Endodermal cell (in vitro differentiated cells): ENCODE measurements around the gene TSPAN4. TPM values are rescaled to one million over a fixed set of nuclear protein-coding genes. Genes with fewer than 3 reads are reported as not detected.
A peak's percentile ranks its signal among the peaks of the same experiment; 100 is the strongest.

Experiments used
- DNase-seq: peaks from one replicate; pipeline ENCODE4 v3.0.0-alpha.2; 2017
- H3K27ac ChIP-seq: 2 replicates; pipeline ENCODE4 v1.5.1; 2013; ENCODE audit warnings: mild to moderate bottlenecking, low read depth, low read length, moderate library complexity
- H3K27me3 ChIP-seq: 2 replicates; pipeline ENCODE4 v1.6.1; 2013; ENCODE audit warnings: mild to moderate bottlenecking, low read length, moderate library complexity; ENCODE audit not compliant: insufficient read depth, control insufficient read depth, poor library complexity, severe bottlenecking
- H3K36me3 ChIP-seq: 2 replicates; pipeline ENCODE4 v1.7.0; 2013; ENCODE audit warnings: mild to moderate bottlenecking, low read length, moderate library complexity; ENCODE audit not compliant: control insufficient read depth, insufficient read depth
- H3K4me1 ChIP-seq: one replicate; pipeline ENCODE4 v1.7.0; 2013; ENCODE audit warnings: low read length; ENCODE audit not compliant: control insufficient read depth, insufficient read depth
- H3K4me3 ChIP-seq: 2 replicates; pipeline ENCODE4 v1.5.1; 2013; ENCODE audit warnings: mild to moderate bottlenecking, low read length, moderate library complexity
- H3K9ac ChIP-seq: 2 replicates; pipeline ENCODE4 v1.6.1; 2013; ENCODE audit warnings: mild to moderate bottlenecking, low read length, moderate library complexity; ENCODE audit not compliant: poor library complexity, severe bottlenecking; ENCODE audit errors: extremely low read depth
- H3K9me3 ChIP-seq: 2 replicates; pipeline ENCODE4 v1.6.1; 2013; ENCODE audit warnings: mild to moderate bottlenecking, low read length, moderate library complexity; ENCODE audit not compliant: control insufficient read depth
- H3K27ac Mint-ChIP-seq: 2 replicates; pipeline ENCODE4 v1.8.0; 2020; ENCODE audit warnings: mixed read lengths
- H3K27me3 Mint-ChIP-seq: 2 replicates; pipeline ENCODE4 v1.8.0; 2021; ENCODE audit warnings: mild to moderate bottlenecking, mixed read lengths; ENCODE audit not compliant: insufficient read depth
- H3K36me3 Mint-ChIP-seq: 2 replicates; pipeline ENCODE4 v1.8.0; 2020; ENCODE audit warnings: low read depth, mixed read lengths
- H3K4me1 Mint-ChIP-seq: 2 replicates; pipeline ENCODE4 v1.8.0; 2020; ENCODE audit warnings: mixed read lengths
- H3K4me3 Mint-ChIP-seq: 2 replicates; pipeline ENCODE4 v1.8.0; 2020; ENCODE audit warnings: mild to moderate bottlenecking, moderate library complexity, mixed read lengths
- H3K9me3 Mint-ChIP-seq: 2 replicates; pipeline ENCODE4 v1.8.0; 2020; ENCODE audit warnings: mild to moderate bottlenecking, mixed read lengths
- WGBS, 2 experiments: methylation state at CpG; one replicate each; pipeline versions ENCODE4 v1.1.5 to v1.1.7; 2013; ENCODE audit warnings: missing lambda C conversion rate in 2 of 2, mixed read lengths in 1 of 2; ENCODE audit not compliant: insufficient coverage in 1 of 2, insufficient read length in 1 of 2; 5-methylcytosine and 5-hydroxymethylcytosine counted together
- total RNA-seq, 2 donors: library from RNA; stranded (reverse); fragmentation: NEBNext Ultra II Directional in 1 of 2; extraction: Animal tissue kit (Norgen Biotek cat#: 25700) in 1 of 2; gene quantifications; 2 replicates in 1 of 2; 3 replicates in 1 of 2; pipeline ENCODE4 v1.2.1, GENCODE V29; 2021
- TF ChIP-seq, protein P1 (sequence below): fragments of 200-600 bp; sonication (generic); conservative IDR thresholded peaks from 2 replicates; pipeline ENCODE4 v1.5.0; 2021; ENCODE audit warnings: antibody characterized with exemption, mild to moderate bottlenecking

TSPAN4 gene
- total RNA-seq, 2 donors from 2014 or later = 56.8 to 71.1 TPM

DNA sequence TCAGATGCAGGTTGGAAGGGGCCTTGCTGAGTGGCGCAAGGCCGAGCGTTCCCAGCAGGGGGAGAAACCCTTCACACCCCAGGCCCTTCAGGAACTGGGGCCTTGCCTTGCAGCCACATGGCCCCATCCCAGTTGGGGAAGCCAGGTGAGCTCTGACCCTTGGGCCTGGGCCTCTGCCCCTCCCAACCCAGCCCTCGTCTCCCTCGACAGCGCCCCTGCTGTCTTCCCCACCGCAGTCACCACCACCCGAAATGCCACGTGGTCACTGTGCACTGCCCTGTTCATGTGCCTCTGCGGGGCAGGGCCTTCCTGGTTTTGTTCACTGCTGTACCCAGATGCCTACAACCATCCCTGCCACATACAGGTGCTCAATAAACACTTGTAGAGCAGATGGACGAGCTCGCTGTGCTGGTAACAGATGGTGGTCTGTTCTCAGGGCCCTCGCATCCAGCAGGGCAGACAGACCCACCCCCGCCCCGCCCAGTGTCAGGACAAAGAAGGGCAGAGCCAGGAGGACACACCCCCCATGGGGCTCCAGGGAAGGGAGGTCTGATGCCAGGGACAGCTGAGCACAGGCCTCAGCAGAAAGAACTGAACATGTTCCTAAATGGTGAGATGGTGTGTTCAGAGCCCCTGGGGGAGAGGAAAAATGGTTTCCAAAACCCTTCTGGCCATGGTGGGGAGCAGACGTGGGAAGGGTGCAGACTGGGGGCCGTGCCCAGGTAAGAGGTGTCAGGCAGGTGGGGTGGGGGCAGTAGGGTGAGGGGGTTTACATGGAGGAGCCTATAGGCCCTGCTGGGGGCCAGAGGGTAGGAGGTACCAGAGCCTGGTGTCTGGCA, 4.0 kb upstream of the TSPAN4 start:
- Mint-ChIP-seq H3K27me3 (no peaks in the 10 kb centered on the region), H3K4me1 (peaks cover 10% of the 10 kb centered on the region), H3K4me3 (no peak overlapping the region), H3K36me3 (peaks cover 32% of the 10 kb centered on the region), H3K9me3 (no peaks in the 10 kb centered on the region), H3K27ac (no peak overlapping the region)
- H3K36me3 ChIP-seq = peaks cover 49% of the 10 kb centered on the region
- H3K4me1 ChIP-seq = peaks cover 2% of the 10 kb centered on the region
- no peaks in the 10 kb centered on the region for H3K9me3 ChIP-seq
- DNase-seq = peak; percentile 78
- TF ChIP-seq, protein P1, sequence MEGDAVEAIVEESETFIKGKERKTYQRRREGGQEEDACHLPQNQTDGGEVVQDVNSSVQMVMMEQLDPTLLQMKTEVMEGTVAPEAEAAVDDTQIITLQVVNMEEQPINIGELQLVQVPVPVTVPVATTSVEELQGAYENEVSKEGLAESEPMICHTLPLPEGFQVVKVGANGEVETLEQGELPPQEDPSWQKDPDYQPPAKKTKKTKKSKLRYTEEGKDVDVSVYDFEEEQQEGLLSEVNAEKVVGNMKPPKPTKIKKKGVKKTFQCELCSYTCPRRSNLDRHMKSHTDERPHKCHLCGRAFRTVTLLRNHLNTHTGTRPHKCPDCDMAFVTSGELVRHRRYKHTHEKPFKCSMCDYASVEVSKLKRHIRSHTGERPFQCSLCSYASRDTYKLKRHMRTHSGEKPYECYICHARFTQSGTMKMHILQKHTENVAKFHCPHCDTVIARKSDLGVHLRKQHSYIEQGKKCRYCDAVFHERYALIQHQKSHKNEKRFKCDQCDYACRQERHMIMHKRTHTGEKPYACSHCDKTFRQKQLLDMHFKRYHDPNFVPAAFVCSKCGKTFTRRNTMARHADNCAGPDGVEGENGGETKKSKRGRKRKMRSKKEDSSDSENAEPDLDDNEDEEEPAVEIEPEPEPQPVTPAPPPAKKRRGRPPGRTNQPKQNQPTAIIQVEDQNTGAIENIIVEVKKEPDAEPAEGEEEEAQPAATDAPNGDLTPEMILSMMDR = peak; percentile 65
- H3K27me3 ChIP-seq = no peaks in the 10 kb centered on the region
- no peak overlapping the region for H3K4me3 ChIP-seq
- no peak overlapping the region for H3K9ac ChIP-seq
- H3K27ac ChIP-seq = no peak overlapping the region
- WGBS, 2 experiments = 81% methylated on average over 11 to 17 of the region's 17 CpGs

DNA sequence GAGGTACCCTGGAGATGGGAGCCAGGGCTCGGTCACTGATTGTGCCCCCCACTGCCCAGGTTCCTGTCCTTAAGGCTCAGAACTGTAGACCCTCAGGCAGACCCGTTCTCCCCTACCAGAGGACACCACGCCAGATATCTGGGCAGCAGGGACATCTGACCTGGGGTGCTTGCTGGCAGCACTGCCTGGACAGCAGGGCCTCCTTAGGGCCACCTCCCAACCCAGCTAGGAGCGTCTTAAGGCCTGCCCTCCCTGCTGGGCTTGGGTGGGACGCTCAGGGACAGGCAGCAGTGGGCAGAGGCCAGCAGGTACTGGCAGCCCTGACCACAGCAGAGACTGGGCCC, 3.4 kb upstream of the TSPAN4 start:
- Histone ChIP-seq H3K27ac (no peak overlapping the region), H3K4me3 (no peak overlapping the region), H3K36me3 (peaks cover 49% of the 10 kb centered on the region), H3K9me3 (no peaks in the 10 kb centered on the region), H3K4me1 (peaks cover 2% of the 10 kb centered on the region), H3K27me3 (no peaks in the 10 kb centered on the region), H3K9ac (no peak overlapping the region)
- TF ChIP-seq, protein P1 = no peak
- peaks cover 10% of the 10 kb centered on the region for H3K4me1 Mint-ChIP-seq
- H3K27ac Mint-ChIP-seq = no peak overlapping the region
- no peaks in the 10 kb centered on the region for H3K27me3 Mint-ChIP-seq
- WGBS, 2 experiments = 96 to 100% methylated on average over 3 to 5 of the region's 5 CpGs
- no peak for DNase-seq
- peaks cover 32% of the 10 kb centered on the region for H3K36me3 Mint-ChIP-seq
- no peaks in the 10 kb centered on the region for H3K9me3 Mint-ChIP-seq
- no peak overlapping the region for H3K4me3 Mint-ChIP-seq

GRCh38 chr11:839875-840617, 2.6 kb upstream of the TSPAN4 start:
- H3K4me1 Mint-ChIP-seq = peaks cover 13% of the 10 kb centered on the region
- Histone ChIP-seq H3K4me1 (peaks cover 3% of the 10 kb centered on the region), H3K4me3 (no peak overlapping the region), H3K27me3 (no peaks in the 10 kb centered on the region), H3K9me3 (no peaks in the 10 kb centered on the region), H3K9ac (no peak overlapping the region), H3K27ac (no peak overlapping the region), H3K36me3 (peaks cover 49% of the 10 kb centered on the region)
- H3K27me3 Mint-ChIP-seq = no peaks in the 10 kb centered on the region
- no peak overlapping the region for H3K27ac Mint-ChIP-seq
- DNase-seq = no peak
- peaks cover 32% of the 10 kb centered on the region for H3K36me3 Mint-ChIP-seq
- WGBS, 2 experiments = 89 to 96% methylated on average over 23 to 25 of the region's 25 CpGs
- TF ChIP-seq, protein P1 = peak; percentile 64
- H3K9me3 Mint-ChIP-seq = no peaks in the 10 kb centered on the region
- peak overlapping the region; percentile 78 for H3K4me3 Mint-ChIP-seq
